Activated T-cell treated with anti-CD3 and anti-CD28 coated beads, Interleukin-2, amount 50 U/mL, for 4 hours (primary cell): ENCODE measurements around the gene SUN1. TPM values are rescaled to one million over a fixed set of nuclear protein-coding genes. Genes with fewer than 3 reads are reported as not detected.
"Not testable (repeated sequence)": the region's sequence is repeated elsewhere in the genome, so short reads cannot be mapped to it uniquely, and the experiment has no call there.

Experiments
- ATAC-seq, 2 donors: fragments of 200-7000 bp; cut with Tn5 transposase; one replicate each; pipeline ENCODE4 v1.10.0; 2021
- DNase-seq: peaks from one replicate; pipeline ENCODE4 v3.0.0-alpha.2; 2020
- H3K27me3 Mint-ChIP-seq: one replicate; pipeline ENCODE4 v1.8.0; 2021; ENCODE audit warnings: low read depth, mixed read lengths
- H3K36me3 Mint-ChIP-seq: one replicate; pipeline ENCODE4 v1.8.0; 2022; ENCODE audit warnings: mixed read lengths; ENCODE audit not compliant: insufficient read depth
- H3K4me1 Mint-ChIP-seq: one replicate; pipeline ENCODE4 v1.8.0; 2021; ENCODE audit warnings: low read depth, mixed read lengths
- H3K4me3 Mint-ChIP-seq: one replicate; pipeline ENCODE4 v1.8.0; 2021; ENCODE audit warnings: mild to moderate bottlenecking, moderate library complexity, mixed read lengths
- H3K9me3 Mint-ChIP-seq: one replicate; pipeline ENCODE4 v1.8.0; 2021; ENCODE audit warnings: mixed read lengths
- total RNA-seq, 3 donors: library from RNA; stranded (reverse); gene quantifications; one replicate each; pipeline ENCODE4 v1.2.1, GENCODE V29; 2021

Gene SUN1
- total RNA-seq, 3 donors from 2014 or later = 61.5 to 69.1 (median 63.0) TPM

GRCh38 chr7:867406-868188 lies 35.3 kb downstream of the SUN1 start:
- ATAC-seq (no peak), DNase-seq (no peak)
- Mint-ChIP-seq H3K27me3 (no peaks in the 10 kb centered on the region), H3K4me1 (peaks cover 3% of the 10 kb centered on the region), H3K4me3 (no peak overlapping the region), H3K36me3 (peaks cover 42% of the 10 kb centered on the region), H3K9me3 (no peaks in the 10 kb centered on the region)

GRCh38 chr7:868189-868486 lies 35.9 kb downstream of the SUN1 start:
- H3K4me1 Mint-ChIP-seq = peaks cover 5% of the 10 kb centered on the region
- no peak for ATAC-seq

DNA sequence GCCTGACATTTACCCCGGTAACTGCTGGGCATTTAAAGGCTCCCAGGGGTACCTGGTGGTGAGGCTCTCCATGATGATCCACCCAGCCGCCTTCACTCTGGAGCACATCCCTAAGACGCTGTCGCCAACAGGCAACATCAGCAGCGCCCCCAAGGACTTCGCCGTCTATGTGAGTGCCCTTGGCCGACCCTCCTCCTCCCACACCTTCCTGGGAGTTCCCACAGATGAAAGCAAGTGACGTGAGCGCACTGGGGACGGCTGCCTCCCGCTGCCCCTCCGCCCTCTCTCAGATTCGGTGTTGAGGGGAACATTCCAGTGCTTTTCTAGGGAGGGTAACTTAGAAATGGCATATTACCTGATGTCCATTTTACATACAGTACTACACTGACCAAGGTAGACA lies 37.1 kb downstream of the SUN1 start:
- no peak overlapping the region for H3K4me3 Mint-ChIP-seq

More at GRCh38 chr7:868189-868486, 35.9 kb downstream of the SUN1 start:
- no peak overlapping the region for H3K4me3 Mint-ChIP-seq
- H3K27me3 Mint-ChIP-seq = no peaks in the 10 kb centered on the region
- no peaks in the 10 kb centered on the region for H3K9me3 Mint-ChIP-seq
- DNase-seq = no peak
- H3K36me3 Mint-ChIP-seq = peaks cover 45% of the 10 kb centered on the region

GRCh38 chr7:871900-872537 lies 39.7 kb downstream of the SUN1 start:
- no peaks in the 10 kb centered on the region for H3K27me3 Mint-ChIP-seq
- H3K36me3 Mint-ChIP-seq = peaks cover 27% of the 10 kb centered on the region
- DNase-seq (no peak), ATAC-seq (no peak)
- no peak overlapping the region for H3K4me3 Mint-ChIP-seq
- H3K4me1 Mint-ChIP-seq = peaks cover 13% of the 10 kb centered on the region
- no peaks in the 10 kb centered on the region for H3K9me3 Mint-ChIP-seq

More for the DNA sequence above, 37.1 kb downstream of the SUN1 start:
- DNase-seq = no peak
- no peak for ATAC-seq
- H3K36me3 Mint-ChIP-seq = peaks cover 40% of the 10 kb centered on the region
- H3K27me3 Mint-ChIP-seq = no peaks in the 10 kb centered on the region
- peaks cover 13% of the 10 kb centered on the region for H3K4me1 Mint-ChIP-seq
- no peaks in the 10 kb centered on the region for H3K9me3 Mint-ChIP-seq

DNA sequence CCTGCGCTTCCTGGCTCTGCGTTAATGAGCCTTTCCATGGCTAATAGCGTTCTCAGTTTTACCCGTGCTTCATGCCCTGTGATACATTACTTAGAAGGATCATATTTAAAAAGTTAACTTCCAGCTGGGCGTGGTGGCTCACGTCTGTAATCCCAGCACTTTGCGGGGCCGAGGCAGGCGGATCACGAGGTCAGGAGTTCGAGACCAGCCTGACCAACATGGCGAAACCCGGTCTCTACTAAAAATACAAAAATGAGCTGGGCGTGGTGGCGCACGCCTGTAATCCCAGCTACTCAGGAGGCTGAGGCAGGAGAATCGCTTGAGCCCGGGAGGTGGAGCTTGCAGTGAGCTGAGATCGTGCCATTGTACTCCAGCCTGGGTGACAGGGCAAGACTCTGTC lies 40.4 kb downstream of the SUN1 start:
- not testable (repeated sequence) for H3K9me3 Mint-ChIP-seq, DNase-seq, ATAC-seq, H3K27me3 Mint-ChIP-seq, H3K4me3 Mint-ChIP-seq
- Mint-ChIP-seq H3K36me3 (peaks cover 22% of the 10 kb centered on the region), H3K4me1 (peaks cover 14% of the 10 kb centered on the region)

GRCh38 chr7:873367-874002 lies 41.2 kb downstream of the SUN1 start:
- H3K36me3 Mint-ChIP-seq = peaks cover 23% of the 10 kb centered on the region
- peaks cover 19% of the 10 kb centered on the region for H3K4me1 Mint-ChIP-seq
- H3K27me3 Mint-ChIP-seq = no peaks in the 10 kb centered on the region
- ATAC-seq = peak; percentile 19 to 31
- H3K4me3 Mint-ChIP-seq = no peak overlapping the region
- peak; percentile 68 for DNase-seq
- no peaks in the 10 kb centered on the region for H3K9me3 Mint-ChIP-seq

DNA sequence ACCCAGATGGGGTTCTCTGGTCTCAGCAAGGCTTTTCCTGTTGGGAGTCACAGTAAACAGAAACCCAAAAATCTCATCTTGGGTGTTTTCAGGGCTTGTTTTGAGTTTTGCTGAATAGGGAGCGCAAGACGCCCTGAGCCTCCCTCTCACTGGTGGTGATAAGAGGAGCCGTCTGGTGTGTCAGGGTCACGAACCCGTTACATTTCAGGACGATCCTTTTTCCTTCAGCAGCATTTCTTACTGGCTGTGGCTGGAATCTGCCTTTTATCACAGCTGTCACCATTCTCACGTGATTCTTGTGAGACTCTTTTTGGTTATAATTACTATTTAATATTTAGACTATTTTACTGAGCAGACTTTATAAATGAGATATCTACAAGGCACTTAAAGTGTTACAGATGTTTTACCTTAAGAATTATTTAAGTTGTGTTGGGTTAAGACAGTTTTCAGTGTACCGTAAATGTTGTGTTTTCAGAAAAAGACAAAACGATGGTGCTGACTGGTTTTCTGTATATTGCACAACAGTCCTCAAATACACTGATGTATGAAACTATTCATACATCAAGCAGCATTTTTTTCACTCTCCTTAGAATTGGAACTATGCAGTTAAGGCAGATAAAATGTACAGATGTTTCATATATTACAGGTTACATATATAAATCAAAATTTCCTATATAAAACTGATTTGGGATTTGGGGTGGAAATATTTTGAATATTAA lies 41.9 kb downstream of the SUN1 start:
- Mint-ChIP-seq H3K36me3 (peaks cover 22% of the 10 kb centered on the region), H3K9me3 (no peaks in the 10 kb centered on the region), H3K4me3 (no peak overlapping the region), H3K4me1 (peaks cover 22% of the 10 kb centered on the region), H3K27me3 (no peaks in the 10 kb centered on the region)
- no peak for DNase-seq
- ATAC-seq = no peak

DNA sequence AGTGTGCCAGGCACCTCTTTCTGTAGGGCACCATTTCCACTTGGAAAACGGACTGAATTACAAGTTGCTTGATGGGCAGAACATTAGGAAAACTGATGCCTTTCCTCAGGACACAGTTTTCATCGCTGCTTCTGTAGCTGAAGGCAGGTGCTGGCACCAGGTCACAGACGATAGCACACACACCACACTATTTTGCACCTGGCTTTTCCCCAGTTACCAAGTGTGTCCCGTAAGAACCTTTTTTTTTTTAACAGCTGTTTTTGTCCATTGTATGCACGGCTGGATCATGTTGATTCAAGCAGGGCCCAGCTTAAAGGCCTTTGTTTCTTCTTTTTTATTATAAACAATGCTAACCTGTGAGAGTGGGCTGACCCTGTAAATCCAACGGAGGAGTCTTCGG lies 42.8 kb downstream of the SUN1 start:
- Mint-ChIP-seq H3K4me3 (no peak overlapping the region), H3K27me3 (no peaks in the 10 kb centered on the region), H3K4me1 (peaks cover 27% of the 10 kb centered on the region), H3K36me3 (peaks cover 19% of the 10 kb centered on the region), H3K9me3 (no peaks in the 10 kb centered on the region)
- DNase-seq = no peak
- no peak for ATAC-seq

GRCh38 chr7:875476-876076 lies 43.3 kb downstream of the SUN1 start:
- Mint-ChIP-seq H3K4me3 (no peak overlapping the region), H3K27me3 (no peaks in the 10 kb centered on the region), H3K9me3 (no peaks in the 10 kb centered on the region), H3K4me1 (peaks cover 31% of the 10 kb centered on the region), H3K36me3 (peaks cover 18% of the 10 kb centered on the region)
- ATAC-seq (no peak), DNase-seq (no peak)

GRCh38 chr7:876077-876971 lies 44.0 kb downstream of the SUN1 start, which contains the start of gene GET4:
GET4 (plus strand) TSS chr7:876554; CDS start chr7:876646, 92 bp downstream.
- Mint-ChIP-seq H3K36me3 (peaks cover 15% of the 10 kb centered on the region), H3K4me1 (peaks cover 33% of the 10 kb centered on the region), H3K27me3 (no peaks in the 10 kb centered on the region), H3K4me3 (peak within 1 kb of the TSS; percentile 90), H3K9me3 (no peaks in the 10 kb centered on the region)
- DNase-seq (peak; percentile 96), ATAC-seq (peak; percentile 82 to 84)

DNA sequence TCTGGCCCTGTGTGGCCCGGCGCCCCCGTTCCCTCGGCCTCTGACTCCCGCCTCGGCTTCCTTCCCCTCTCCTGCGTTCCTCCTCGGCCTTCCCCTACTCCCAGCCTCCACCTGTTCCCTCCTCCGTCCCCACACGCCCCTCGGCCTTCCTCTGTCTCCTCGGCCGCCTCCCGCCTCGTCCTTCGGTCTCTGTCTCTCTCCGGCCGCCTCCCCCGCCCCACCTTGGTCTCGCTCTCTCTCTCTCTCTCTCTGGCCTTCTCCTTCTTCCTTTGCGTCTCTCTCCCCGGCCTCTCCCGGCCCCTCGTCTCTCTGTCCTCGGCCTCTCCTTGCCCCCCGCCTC lies 44.7 kb downstream of the SUN1 start:
- H3K4me3 Mint-ChIP-seq = peak overlapping the region; percentile 90
- H3K36me3 Mint-ChIP-seq = peaks cover 14% of the 10 kb centered on the region
- no peaks in the 10 kb centered on the region for H3K27me3 Mint-ChIP-seq
- ATAC-seq = peak; percentile 16 to 19
- H3K9me3 Mint-ChIP-seq = no peaks in the 10 kb centered on the region
- H3K4me1 Mint-ChIP-seq = peaks cover 36% of the 10 kb centered on the region
- DNase-seq = no peak

GRCh38 chr7:877312-878232 lies 45.3 kb downstream of the SUN1 start:
- H3K9me3 Mint-ChIP-seq = no peaks in the 10 kb centered on the region
- H3K4me1 Mint-ChIP-seq = peaks cover 39% of the 10 kb centered on the region
- ATAC-seq (no peak), DNase-seq (no peak)
- no peaks in the 10 kb centered on the region for H3K27me3 Mint-ChIP-seq
- peaks cover 10% of the 10 kb centered on the region for H3K36me3 Mint-ChIP-seq
- peak overlapping the region; percentile 90 for H3K4me3 Mint-ChIP-seq
